ENCODE measurements around the gene ANKRD6. TPM values are rescaled to one million over a fixed set of nuclear protein-coding genes. Genes with fewer than 3 reads are reported as not detected.

ANKRD6 gene
- total RNA-seq, 1 experiment from 2014 or later: 2.4 TPM

DNA sequence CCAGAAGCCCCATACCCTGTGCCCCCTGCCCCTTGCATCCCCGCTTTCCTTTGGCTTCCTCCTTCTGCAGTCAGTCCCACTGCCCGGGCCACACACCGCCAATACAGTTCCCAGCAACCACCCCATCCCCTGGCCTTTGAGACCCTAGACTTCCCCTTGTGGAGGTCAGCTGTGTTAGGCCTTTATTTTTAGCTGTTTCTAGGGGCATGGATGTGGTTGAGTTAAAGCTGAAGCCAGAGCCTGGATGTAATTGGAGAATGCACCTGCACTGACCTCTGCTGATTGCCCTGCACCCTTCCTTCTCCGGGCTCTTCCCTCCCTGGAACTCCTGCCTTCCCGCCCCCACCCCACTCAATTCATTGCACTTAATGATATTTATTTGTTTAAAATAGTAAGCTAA lies 171.7 kb downstream of the ANKRD6 start:
- no peak for DNase-seq (ENCODE audit: low read depth, low spot score)
- H3K27me3 ChIP-seq (ENCODE audit: control insufficient read depth, insufficient read depth, low read length): no peaks in the 10 kb centered on the region
- in situ Hi-C loops (cut with HindIII; ENCODE audit: low pct_unique_long_range_greater_than_20kb, low sequenced_read_pairs): no loop called here
- CTCF ChIA-PET: no interaction called here
- H3K36me3 ChIP-seq (ENCODE audit: control insufficient read depth, insufficient read depth, low read length): no peaks in the 10 kb centered on the region; the same call in 1 of the 2 replicates
- TF ChIP-seq, protein P1, sequence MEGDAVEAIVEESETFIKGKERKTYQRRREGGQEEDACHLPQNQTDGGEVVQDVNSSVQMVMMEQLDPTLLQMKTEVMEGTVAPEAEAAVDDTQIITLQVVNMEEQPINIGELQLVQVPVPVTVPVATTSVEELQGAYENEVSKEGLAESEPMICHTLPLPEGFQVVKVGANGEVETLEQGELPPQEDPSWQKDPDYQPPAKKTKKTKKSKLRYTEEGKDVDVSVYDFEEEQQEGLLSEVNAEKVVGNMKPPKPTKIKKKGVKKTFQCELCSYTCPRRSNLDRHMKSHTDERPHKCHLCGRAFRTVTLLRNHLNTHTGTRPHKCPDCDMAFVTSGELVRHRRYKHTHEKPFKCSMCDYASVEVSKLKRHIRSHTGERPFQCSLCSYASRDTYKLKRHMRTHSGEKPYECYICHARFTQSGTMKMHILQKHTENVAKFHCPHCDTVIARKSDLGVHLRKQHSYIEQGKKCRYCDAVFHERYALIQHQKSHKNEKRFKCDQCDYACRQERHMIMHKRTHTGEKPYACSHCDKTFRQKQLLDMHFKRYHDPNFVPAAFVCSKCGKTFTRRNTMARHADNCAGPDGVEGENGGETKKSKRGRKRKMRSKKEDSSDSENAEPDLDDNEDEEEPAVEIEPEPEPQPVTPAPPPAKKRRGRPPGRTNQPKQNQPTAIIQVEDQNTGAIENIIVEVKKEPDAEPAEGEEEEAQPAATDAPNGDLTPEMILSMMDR (IDR thresholded peaks at IDR 0.05): no peak
- TF ChIP-seq POLR2AphosphoS5 (IDR thresholded peaks at IDR 0.05; ENCODE audit: low read depth, low read length): no peak
- no peak for TF ChIP-seq SIN3A (IDR thresholded peaks at IDR 0.05; ENCODE audit: borderline replicate concordance, insufficient read depth, low read depth, low read length)
- TF ChIP-seq, protein P2, sequence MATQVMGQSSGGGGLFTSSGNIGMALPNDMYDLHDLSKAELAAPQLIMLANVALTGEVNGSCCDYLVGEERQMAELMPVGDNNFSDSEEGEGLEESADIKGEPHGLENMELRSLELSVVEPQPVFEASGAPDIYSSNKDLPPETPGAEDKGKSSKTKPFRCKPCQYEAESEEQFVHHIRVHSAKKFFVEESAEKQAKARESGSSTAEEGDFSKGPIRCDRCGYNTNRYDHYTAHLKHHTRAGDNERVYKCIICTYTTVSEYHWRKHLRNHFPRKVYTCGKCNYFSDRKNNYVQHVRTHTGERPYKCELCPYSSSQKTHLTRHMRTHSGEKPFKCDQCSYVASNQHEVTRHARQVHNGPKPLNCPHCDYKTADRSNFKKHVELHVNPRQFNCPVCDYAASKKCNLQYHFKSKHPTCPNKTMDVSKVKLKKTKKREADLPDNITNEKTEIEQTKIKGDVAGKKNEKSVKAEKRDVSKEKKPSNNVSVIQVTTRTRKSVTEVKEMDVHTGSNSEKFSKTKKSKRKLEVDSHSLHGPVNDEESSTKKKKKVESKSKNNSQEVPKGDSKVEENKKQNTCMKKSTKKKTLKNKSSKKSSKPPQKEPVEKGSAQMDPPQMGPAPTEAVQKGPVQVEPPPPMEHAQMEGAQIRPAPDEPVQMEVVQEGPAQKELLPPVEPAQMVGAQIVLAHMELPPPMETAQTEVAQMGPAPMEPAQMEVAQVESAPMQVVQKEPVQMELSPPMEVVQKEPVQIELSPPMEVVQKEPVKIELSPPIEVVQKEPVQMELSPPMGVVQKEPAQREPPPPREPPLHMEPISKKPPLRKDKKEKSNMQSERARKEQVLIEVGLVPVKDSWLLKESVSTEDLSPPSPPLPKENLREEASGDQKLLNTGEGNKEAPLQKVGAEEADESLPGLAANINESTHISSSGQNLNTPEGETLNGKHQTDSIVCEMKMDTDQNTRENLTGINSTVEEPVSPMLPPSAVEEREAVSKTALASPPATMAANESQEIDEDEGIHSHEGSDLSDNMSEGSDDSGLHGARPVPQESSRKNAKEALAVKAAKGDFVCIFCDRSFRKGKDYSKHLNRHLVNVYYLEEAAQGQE (IDR thresholded peaks at IDR 0.05; ENCODE audit: insufficient read depth in 1 of 2, low read depth in 2 of 2, low read length in 1 of 2): no peak
- H3K4me1 ChIP-seq (ENCODE audit: control insufficient read depth, insufficient read depth, low read length): no peaks in the 10 kb centered on the region
- no peaks in the 10 kb centered on the region for H3K9me3 ChIP-seq (ENCODE audit: control insufficient read depth, insufficient read depth, low read depth, low read length)
- H3K4me3 ChIP-seq (ENCODE audit: low read depth in 2 of 2, low read length in 2 of 2): no peak overlapping the region
- POLR2A ChIA-PET: no interaction called here
- ATAC-seq: no peak
- intact Hi-C loops (cut with micrococcal nuclease; ENCODE audit: unreplicated experiment): loop anchor here (5.0 kb wide), 1 partner anchor 237 kb away; no protein-coding TSS in a partner anchor
- no peak overlapping the region for H3K27ac ChIP-seq (ENCODE audit: low read length)
- BruUV-seq (replicated peaks): no TSS peak

DNA sequence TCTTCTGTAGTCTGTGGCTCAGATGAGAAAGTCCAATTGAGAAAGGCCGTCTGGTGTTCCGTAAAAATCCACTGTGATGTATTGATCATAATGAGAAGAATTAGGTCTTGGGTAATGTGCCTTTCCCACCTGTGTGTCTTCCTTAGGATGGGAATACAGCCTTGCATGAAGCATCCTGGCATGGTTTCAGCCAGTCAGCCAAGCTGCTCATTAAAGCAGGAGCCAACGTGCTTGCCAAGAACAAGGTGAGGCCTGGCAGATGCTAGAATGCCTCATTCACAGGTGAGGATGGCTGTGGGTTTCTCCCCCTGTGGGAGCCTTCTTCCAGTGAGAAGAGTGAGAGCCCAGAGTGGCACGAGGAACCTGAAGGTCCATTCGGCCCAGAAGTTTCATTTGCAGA lies 172.9 kb downstream of the ANKRD6 start:
- DNase-seq (ENCODE audit: low read depth, low spot score) (no peak), ATAC-seq (no peak)
- TF ChIP-seq POLR2AphosphoS5 (IDR thresholded peaks at IDR 0.05; ENCODE audit: low read depth, low read length): no peak
- TF ChIP-seq, protein P1 (IDR thresholded peaks at IDR 0.05): no peak
- TF ChIP-seq SIN3A (IDR thresholded peaks at IDR 0.05; ENCODE audit: borderline replicate concordance, insufficient read depth, low read depth, low read length): no peak
- no peak for TF ChIP-seq TCF7L2 (IDR thresholded peaks at IDR 0.05; ENCODE audit: low read depth, low read length)
- TF ChIP-seq, protein P2 (IDR thresholded peaks at IDR 0.05; ENCODE audit: insufficient read depth in 1 of 2, low read depth in 2 of 2, low read length in 1 of 2): no peak
- POLR2A ChIA-PET: no interaction called here
- in situ Hi-C loops (cut with HindIII; ENCODE audit: low pct_unique_long_range_greater_than_20kb, low sequenced_read_pairs) (no loop called here), intact Hi-C loops (cut with micrococcal nuclease; ENCODE audit: unreplicated experiment) (loop anchor here (5.0 kb wide), 1 partner anchor 239 kb away; no protein-coding TSS in a partner anchor)
- no TSS peak for BruUV-seq (replicated peaks)
- H3K4me3 ChIP-seq (ENCODE audit: low read depth in 2 of 2, low read length in 2 of 2): no peak overlapping the region
- no peaks in the 10 kb centered on the region; the same call in 1 of the 2 replicates for H3K36me3 ChIP-seq (ENCODE audit: control insufficient read depth, insufficient read depth, low read length)
- CTCF ChIA-PET: no interaction called here
- no peak overlapping the region for H3K27ac ChIP-seq (ENCODE audit: low read length)
- no peaks in the 10 kb centered on the region for H3K4me1 ChIP-seq (ENCODE audit: control insufficient read depth, insufficient read depth, low read length)
- H3K9me3 ChIP-seq (ENCODE audit: control insufficient read depth, insufficient read depth, low read depth, low read length): no peaks in the 10 kb centered on the region
- H3K27me3 ChIP-seq (ENCODE audit: control insufficient read depth, insufficient read depth, low read length): no peaks in the 10 kb centered on the region
